Astrocyte of the cerebellum (primary cell): ENCODE data around the gene TRHDE.
A peak's percentile ranks its signal among the peaks of the same experiment; 100 is the strongest.

ENCODE experiments used
- DNase-seq: peaks from one replicate; pipeline ENCODE4 v3.0.0-alpha.2; 2011; ENCODE audit warnings: low read depth
- H3K4me3 ChIP-seq: 2 replicates; pipeline ENCODE4 v1.5.1; 2011; ENCODE audit warnings: mild to moderate bottlenecking, low read depth, low read length, moderate library complexity
- in situ Hi-C: cut with HindIII; loops from 2 replicates; pipeline ENCODE4 v1.10.0; 2017; ENCODE audit warnings: low sequenced_read_pairs
- TF ChIP-seq, protein P1 (sequence below): IDR thresholded peaks from 2 replicates; pipeline ENCODE4 v1.5.1; 2012; ENCODE audit warnings: low read length, low read depth, moderate library complexity, mild to moderate bottlenecking; ENCODE audit errors: missing control alignments

Gene TRHDE

DNA sequence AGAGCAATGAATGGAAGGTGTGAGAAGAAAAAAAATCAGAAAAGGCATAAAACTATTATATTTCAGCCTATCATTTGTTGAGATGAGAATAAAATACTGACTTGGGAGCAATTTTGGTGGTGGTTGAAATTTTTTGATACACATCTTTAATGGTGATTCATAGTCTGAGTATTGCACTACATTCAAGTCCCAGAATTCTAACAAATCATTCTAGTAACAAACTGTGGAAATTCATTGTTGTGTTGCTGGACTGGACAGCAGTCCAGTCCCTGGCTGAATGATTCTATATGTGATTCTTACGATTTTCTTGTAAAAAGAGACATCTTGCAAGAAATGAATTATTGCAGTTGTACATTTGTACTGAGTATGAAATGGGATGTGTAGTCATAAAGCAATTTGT lies 268.6 kb downstream of the TRHDE start:
- no peak overlapping the region for H3K4me3 ChIP-seq
- in situ Hi-C loops: no loop called here
- TF ChIP-seq, protein P1, sequence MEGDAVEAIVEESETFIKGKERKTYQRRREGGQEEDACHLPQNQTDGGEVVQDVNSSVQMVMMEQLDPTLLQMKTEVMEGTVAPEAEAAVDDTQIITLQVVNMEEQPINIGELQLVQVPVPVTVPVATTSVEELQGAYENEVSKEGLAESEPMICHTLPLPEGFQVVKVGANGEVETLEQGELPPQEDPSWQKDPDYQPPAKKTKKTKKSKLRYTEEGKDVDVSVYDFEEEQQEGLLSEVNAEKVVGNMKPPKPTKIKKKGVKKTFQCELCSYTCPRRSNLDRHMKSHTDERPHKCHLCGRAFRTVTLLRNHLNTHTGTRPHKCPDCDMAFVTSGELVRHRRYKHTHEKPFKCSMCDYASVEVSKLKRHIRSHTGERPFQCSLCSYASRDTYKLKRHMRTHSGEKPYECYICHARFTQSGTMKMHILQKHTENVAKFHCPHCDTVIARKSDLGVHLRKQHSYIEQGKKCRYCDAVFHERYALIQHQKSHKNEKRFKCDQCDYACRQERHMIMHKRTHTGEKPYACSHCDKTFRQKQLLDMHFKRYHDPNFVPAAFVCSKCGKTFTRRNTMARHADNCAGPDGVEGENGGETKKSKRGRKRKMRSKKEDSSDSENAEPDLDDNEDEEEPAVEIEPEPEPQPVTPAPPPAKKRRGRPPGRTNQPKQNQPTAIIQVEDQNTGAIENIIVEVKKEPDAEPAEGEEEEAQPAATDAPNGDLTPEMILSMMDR: no peak
- DNase-seq: no peak

DNA sequence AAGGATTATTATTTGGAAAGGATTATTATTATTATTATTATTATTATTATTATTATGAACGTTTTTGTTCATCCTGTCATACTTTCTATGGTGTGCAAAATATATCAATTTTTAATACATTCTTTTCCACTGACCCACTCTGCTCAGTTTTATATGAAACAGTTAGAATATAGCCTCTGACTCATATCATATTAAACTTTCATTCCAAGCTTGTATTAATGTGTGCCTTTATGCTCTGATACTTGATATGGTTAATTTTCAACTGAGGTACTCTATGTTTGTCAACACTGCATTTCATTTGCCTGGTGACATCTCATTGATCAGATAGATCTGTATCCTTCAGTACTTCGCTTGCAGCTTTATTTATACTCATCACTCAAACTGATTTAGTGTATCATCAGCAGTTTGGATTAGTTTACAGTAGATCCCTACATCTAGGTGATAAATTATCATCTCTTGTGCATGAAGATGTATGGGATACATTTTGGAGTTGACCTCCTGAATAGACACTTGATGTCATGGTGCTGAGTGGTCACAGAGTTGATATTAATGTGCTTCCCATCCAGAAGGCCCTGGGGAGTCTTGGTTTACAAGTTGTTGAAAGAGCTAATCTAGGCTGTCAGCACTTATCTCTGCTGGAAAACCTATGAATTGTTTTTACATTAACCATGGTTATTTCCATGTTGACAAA lies 271.8 kb downstream of the TRHDE start:
- in situ Hi-C loops: no loop called here
- H3K4me3 ChIP-seq: no peak overlapping the region
- no peak for DNase-seq
- TF ChIP-seq, protein P1: no peak

DNA sequence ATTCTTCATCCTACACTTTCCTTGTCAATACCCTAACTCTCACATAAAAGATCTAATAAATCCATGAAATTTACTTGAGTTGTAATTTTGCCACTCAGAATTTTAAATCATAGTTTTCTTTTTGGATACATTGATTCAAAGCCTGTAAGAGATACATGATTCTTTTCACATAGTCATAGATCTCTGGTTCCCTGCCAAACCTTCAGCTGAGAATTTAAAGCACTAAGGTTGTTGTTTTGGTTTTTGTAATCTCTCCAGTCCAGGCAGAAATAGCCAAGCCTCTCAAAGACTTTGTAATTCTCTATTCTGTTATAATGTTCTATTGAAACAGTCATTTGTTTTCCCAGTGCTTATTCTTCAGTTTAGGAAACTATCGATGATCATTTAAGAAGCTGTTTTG lies 273.9 kb downstream of the TRHDE start:
- in situ Hi-C loops: no loop called here
- H3K4me3 ChIP-seq: no peak overlapping the region
- peak; percentile 13 for DNase-seq
- TF ChIP-seq, protein P1: no peak

DNA sequence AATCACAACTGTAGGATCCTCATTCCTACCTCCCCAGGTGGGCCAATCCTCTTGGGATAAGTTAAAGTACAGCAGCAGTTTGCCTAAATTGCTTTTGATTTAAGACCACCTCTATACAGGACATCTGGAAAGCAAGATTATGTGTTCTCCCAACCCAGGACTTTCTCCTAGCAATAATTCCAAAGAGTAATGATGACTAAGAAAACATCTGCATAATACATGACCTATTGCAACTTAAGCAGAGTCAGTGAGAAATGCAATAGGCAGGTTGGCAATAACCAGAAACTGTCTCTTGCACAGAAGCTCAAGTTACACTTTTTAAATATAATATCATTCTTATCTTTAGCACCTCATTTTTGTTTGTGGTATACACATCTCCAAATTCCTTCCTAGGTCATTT lies 275.4 kb downstream of the TRHDE start:
- TF ChIP-seq, protein P1: no peak
- H3K4me3 ChIP-seq: no peak overlapping the region
- DNase-seq: peak; percentile 15
- in situ Hi-C loops: no loop called here

DNA sequence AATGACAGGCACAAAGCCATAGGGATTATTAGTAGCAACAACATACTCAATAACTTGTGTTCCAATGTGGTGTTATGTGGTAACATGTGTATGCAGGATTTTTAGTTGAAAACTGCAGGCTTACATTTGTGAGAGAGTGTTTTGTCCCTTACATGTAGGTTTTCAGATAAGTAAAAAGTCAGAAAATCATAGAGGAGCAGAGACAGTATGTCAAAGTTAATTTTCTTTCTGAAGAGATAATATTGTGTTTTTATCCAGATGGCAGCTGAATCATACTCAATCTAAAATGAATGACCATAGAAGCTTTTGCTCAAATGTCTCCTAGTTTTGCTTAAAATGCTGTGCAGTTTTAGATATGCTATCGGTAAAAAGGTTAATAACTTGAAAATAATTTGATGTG lies 277.0 kb downstream of the TRHDE start:
- no peak for DNase-seq
- TF ChIP-seq, protein P1: no peak
- in situ Hi-C loops: no loop called here
- no peak overlapping the region for H3K4me3 ChIP-seq

DNA sequence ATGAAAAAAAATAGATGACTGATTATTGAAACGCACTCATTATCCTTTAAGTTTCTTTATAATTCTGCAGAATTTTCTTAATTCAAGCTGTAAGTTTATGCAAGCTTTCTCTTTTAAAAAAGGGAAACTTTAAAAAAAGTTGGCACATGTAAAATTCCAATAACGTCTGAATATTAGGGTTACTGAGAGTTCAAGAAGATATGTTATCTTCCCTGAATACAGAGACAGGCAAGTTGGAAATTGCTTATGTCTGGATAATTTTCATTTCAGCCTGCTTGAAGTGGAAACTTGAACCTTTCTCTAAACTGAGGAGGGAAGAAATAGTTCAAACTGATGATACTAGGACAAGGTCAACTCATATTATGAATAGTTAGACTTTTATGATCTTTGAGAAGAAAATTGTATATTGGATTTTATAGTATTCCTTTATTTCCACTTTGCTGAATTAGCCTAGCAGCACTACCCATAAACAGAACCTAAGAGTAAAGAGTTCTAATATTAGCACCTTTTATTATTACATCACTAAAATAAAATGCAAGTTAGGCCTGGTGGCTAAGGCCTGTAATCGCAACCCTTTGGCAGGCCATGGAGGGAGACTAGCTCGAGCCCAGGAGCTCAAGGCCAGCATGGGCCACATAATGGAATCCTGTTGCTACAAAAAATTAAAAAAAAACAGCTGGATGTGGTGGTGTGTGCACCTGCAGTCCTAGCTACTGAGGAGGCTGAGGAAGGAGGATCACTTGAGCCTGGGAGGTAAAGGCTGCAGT lies 288.0 kb downstream of the TRHDE start:
- TF ChIP-seq, protein P1: no peak
- in situ Hi-C loops: no loop called here
- H3K4me3 ChIP-seq: no peak overlapping the region
- DNase-seq: no peak
